UCSD-AML1 (cell line): Measurements from ENCODE around the gene MCF2L2.

Source experiments
- DNase-seq: peaks from one replicate; lab custom pipeline; 2025; ENCODE audit not compliant: unreplicated experiment; lab: John Stamatoyannopoulos, UW

The MCF2L2 gene

GRCh38 chr3:183142199-183142598 lies 286.2 kb downstream of the MCF2L2 start:
- no peak for DNase-seq

DNA sequence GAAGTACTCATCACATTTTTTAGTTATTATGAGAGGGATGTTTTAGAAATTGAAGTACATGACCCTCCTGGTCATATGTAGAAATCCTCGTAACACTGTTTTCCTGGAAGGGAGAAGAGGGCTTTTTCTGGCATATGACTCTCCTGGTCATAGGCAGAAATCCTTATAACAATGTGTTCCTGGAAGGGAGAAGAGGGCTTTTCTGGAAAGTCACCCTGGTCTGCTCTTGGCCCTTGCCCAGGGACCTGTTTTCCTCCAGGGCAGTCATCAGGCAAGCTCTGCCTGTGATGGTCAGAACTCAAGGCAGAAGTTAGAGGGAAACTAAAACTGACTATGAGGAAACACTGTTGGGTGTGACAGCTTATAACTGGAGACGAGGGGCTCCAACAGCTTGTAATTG lies 293.6 kb downstream of the MCF2L2 start:
- DNase-seq = no peak

DNA sequence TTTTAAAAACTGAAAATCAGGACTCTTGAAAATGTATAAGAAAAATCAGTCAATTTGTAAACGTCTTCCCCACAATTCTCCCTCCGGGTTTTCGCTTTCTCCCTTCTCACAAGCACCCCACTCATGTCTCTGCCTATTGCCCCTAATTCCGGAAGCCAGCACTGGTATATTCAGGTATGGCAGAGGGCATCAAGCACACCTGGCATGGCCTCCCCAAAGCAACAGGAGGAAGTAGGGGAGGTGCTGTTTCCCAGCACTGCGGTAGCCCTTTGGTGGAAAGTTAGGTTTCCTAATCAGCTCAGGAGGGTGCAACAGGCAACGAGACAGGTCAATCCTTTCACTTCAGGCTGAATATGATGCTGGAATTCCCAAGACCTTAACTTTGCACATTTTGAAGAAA lies 296.0 kb downstream of the MCF2L2 start:
- no peak for DNase-seq

- DNase-seq = no peak
Measured at GRCh38 chr3:183131735-183132134, 296.7 kb downstream of the MCF2L2 start.

DNA sequence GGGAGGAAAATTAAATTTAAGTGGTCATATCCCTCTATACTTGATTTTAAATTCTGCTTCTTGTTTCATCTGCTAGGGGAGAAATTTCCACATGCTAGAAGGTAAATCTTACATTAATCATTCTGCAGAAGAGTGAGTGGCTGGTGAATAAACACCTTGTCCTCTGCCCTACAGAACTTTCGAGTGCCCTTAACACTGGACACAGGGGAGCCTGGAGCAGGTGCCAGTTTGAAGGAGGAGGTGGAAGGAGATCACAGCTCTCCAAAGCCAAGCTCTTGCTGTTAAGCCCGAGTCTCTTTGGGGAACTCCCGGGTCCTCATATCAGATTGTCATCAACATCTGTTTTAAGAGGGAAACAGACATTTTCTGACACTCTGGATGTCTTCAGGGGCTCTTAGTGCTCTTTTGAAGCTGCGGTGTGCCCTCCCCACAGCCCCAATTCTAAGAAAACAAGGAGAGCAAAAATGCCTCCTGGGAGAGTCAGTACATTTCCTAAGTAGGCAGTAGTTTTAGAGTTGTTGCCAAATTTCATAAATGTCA lies 297.2 kb downstream of the MCF2L2 start:
- no peak for DNase-seq

- no peak for DNase-seq
Measured at GRCh38 chr3:183129243-183129642, 299.2 kb downstream of the MCF2L2 start.

DNA sequence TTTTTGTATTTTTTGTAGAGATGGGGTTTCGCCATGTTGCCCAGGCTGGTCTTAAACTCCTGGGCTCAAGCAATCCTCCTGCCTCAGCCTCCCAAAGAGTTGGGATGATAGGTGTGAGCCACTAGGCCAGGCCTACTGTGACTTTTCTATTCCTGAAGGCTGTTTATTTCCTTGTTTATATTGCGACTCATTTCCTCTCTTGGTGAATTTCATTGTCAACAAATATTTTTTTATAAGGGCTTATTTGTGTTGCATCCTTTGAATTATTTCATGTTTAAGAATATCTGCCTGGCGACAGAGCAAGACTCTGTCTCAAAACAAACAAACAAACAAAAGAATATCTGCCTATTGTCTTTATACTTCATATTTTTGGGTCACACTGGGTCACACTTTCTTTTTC lies 299.7 kb downstream of the MCF2L2 start:
- no peak for DNase-seq
